Measurements from ENCODE around the gene KAT6B.

GRCh38 chr10:74883428-74883827 lies 57.0 kb downstream of the KAT6B start:
- no peak for TF ChIP-seq CTCF (IDR thresholded peaks at IDR 0.05)
- TF ChIP-seq POLR2A (IDR thresholded peaks at IDR 0.05): no peak
- TF ChIP-seq POLR2AphosphoS5 (IDR thresholded peaks at IDR 0.05): no peak

Data from sigmoid colon (tissue), 4 donors.